SK-N-SH (cell line): Measurements from ENCODE around the gene AWAT2.

Experiments
- CTCF ChIP-seq: fragments of 200-600 bp; sonication (generic); IDR thresholded peaks from 2 replicates; pipeline ENCODE4 v1.6.1; 2017; ENCODE audit warnings: antibody characterized with exemption, mild to moderate bottlenecking, moderate library complexity
- EP300 ChIP-seq, 2 experiments: IDR thresholded peaks; 2 replicates each; pipeline versions ENCODE4 v1.4.0 to v1.6.1; 2012; ENCODE audit warnings: borderline replicate concordance in 1 of 2, low read depth in 1 of 2, low read length in 1 of 2
- EZH2phosphoT487 ChIP-seq: fragments of 200-600 bp; sonication (generic); IDR thresholded peaks from 2 replicates; pipeline ENCODE4 v1.6.1; 2017; ENCODE audit warnings: low read depth, mixed run types, mild to moderate bottlenecking, antibody characterized with exemption, moderate library complexity, borderline replicate concordance
- FOSL2 ChIP-seq: IDR thresholded peaks from 2 replicates; pipeline ENCODE4 v1.4.0; 2012; ENCODE audit warnings: low read depth, mild to moderate bottlenecking, moderate library complexity, borderline replicate concordance
- MXI1 ChIP-seq: IDR thresholded peaks from 2 replicates; pipeline ENCODE4 v1.6.1; 2012; ENCODE audit warnings: mild to moderate bottlenecking, low read depth, low read length, improper control_type of control experiment
- NRF1 ChIP-seq: IDR thresholded peaks from 2 replicates; pipeline ENCODE4 v1.6.1; 2012; ENCODE audit warnings: low read depth, mild to moderate bottlenecking, low read length
- POLR2AphosphoS5 ChIP-seq: IDR thresholded peaks from 2 replicates; pipeline ENCODE4 v1.6.1; 2012; ENCODE audit warnings: low read depth, low read length
- RCOR1 ChIP-seq: fragments of 150-350 bp; IDR thresholded peaks from 2 replicates; pipeline ENCODE4 v1.6.1; 2017; ENCODE audit warnings: antibody characterized with exemption, low read length
- TCF12 ChIP-seq: IDR thresholded peaks from 2 replicates; pipeline ENCODE4 v1.4.0; 2012
- TEAD4 ChIP-seq: IDR thresholded peaks from 2 replicates; pipeline ENCODE4 v1.4.0; 2012; ENCODE audit warnings: mild to moderate bottlenecking, borderline replicate concordance; ENCODE audit not compliant: insufficient read depth
- TF ChIP-seq, protein P1 (sequence below): IDR thresholded peaks from 2 replicates; pipeline ENCODE4 v1.4.0; 2012; ENCODE audit warnings: low read depth, borderline replicate concordance

DNA sequence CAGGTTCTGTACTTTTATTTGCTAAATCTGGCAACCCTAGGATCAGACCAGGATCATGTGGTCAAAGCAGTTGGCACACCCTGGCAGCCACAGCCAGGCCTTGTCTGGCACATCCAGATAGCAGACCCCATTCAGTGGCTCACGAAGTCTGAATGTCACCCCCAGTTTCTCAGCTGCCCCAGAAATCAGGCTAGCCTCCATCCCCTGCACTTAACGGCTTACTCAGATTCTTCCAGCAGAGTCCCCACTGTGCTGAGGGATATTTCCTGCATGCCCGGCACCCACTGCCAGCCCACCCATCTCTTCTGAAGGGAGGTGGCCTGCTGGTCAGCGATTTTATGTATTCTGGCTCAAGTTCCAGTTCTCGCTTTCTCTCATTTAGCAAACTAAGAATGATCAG is 4.7 kb upstream of the AWAT2 start:
- TF ChIP-seq CTCF: no peak
- TF ChIP-seq TCF12: no peak
- no peak for TF ChIP-seq NRF1
- no peak for TF ChIP-seq RCOR1
- no peak for TF ChIP-seq POLR2AphosphoS5
- TF ChIP-seq, protein P1, sequence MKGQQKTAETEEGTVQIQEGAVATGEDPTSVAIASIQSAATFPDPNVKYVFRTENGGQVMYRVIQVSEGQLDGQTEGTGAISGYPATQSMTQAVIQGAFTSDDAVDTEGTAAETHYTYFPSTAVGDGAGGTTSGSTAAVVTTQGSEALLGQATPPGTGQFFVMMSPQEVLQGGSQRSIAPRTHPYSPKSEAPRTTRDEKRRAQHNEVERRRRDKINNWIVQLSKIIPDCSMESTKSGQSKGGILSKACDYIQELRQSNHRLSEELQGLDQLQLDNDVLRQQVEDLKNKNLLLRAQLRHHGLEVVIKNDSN: no peak
- no peak for TF ChIP-seq FOSL2
- TF ChIP-seq EZH2phosphoT487: no peak
- TF ChIP-seq EP300 (IDR thresholded peaks at IDR 0.05; ENCODE audit: borderline replicate concordance in 1 of 2, low read depth in 1 of 2, low read length in 1 of 2): no peak
- TF ChIP-seq MXI1: no peak
- TF ChIP-seq TEAD4: no peak
